ENCODE results near the gene ACADVL.

- TF ChIP-seq CTCF (IDR thresholded peaks at IDR 0.05) (no peak), POLR2A (IDR thresholded peaks at IDR 0.05) (peak; percentile 36 to 75)
Measured at GRCh38 chr17:7219812-7220592, at the start of gene ACADVL, which contains the start of gene DLG4.

All from sigmoid colon (tissue), 3 donors.